ENCODE measurements around the gene HAGH. TPM values are rescaled to one million over a fixed set of nuclear protein-coding genes. Genes with fewer than 3 reads are reported as not detected.

Gene HAGH
- total and polyA plus RNA-seq, 10 of the 15 experiments (the other 5 are each of a cell fraction or from before 2014, with no cell fraction given) = 2.0 to 50.1 (median 22.4) TPM

DNA sequence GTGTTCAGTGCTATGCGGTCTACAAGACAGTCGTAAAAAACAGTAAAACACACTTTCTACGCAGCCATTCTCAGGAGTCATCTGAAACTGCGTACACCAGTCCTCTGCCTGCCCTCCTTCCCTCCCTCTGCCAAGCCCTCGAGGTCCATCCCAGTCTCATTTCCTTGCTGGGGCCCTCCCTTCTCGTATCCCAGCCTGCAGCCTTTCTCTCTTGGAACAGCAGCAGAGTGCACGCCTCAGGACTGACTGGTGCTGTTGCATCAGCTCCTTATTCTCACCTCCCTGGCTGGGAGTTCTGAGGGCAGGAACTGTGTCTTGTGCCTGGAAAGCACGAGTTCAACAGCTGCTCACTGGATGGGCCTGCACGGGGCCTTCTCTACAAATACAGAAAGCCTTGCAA lies 12.9 kb upstream of the HAGH start:
- Histone ChIP-seq H2AFZ (ENCODE audit: control insufficient read depth, low read depth, low read length) (no peak overlapping the region), H3K4me2 (ENCODE audit: control insufficient read depth, insufficient read depth) (no peak overlapping the region), H3K4me3 (no peak overlapping the region), H3K9me3 (replicated peaks; ENCODE audit: control insufficient read depth, insufficient read depth, low read length) (no peaks in the 10 kb centered on the region), H4K20me1 (ENCODE audit: control insufficient read depth, insufficient read depth) (no peaks in the 10 kb centered on the region), H3K36me3 (ENCODE audit: control insufficient read depth in 2 of 2, insufficient read depth in 2 of 2, low read length in 1 of 2) (no peaks in the 10 kb centered on the region), H3K79me2 (ENCODE audit: control insufficient read depth, insufficient read depth, low read length) (no peaks in the 10 kb centered on the region), H3K9ac (ENCODE audit: control insufficient read depth, insufficient read depth, low read length) (no peak overlapping the region), H3K27me3 (replicated peaks in 1 of 2; ENCODE audit: control insufficient read depth in 2 of 2, insufficient read depth in 2 of 2, low read length in 1 of 2) (no peaks in the 10 kb centered on the region), H3K27ac (ENCODE audit: control insufficient read depth, insufficient read depth) (no peak overlapping the region), H3K4me1 (ENCODE audit: control insufficient read depth, insufficient read depth, low read length) (no peaks in the 10 kb centered on the region)
- CTCF ChIA-PET = no interaction called here
- intact Hi-C loops (cut with micrococcal nuclease; ENCODE audit: unreplicated experiment) = no loop called here
- POLR2A ChIA-PET = no interaction called here
- FAIRE-seq (no peak), DNase-seq (ENCODE audit: low read depth, low spot score) (no peak), ATAC-seq (no peak)
- SMC1A ChIA-PET (ENCODE audit: uncharacterized antibody, unreplicated experiment) = interaction anchor here (1.0 kb wide), 1 partner anchor 104 kb away, joined by 3 read pairs; no protein-coding TSS in a partner anchor
- 33% methylated on average over 9 of the region's 9 CpGs for WGBS (ENCODE audit: insufficient coverage, insufficient replicate concordance, low lambda C conversion rate, missing lambda C conversion rate)
- RAD21 ChIA-PET (ENCODE audit: unreplicated experiment) = no interaction called here
- no TSS peak for BruUV-seq (replicated peaks)
- in situ Hi-C loops (cut with MboI) = no loop called here
- no peak for TF ChIP-seq KLF5 (IDR thresholded peaks at IDR 0.05; ENCODE audit: partially characterized antibody)

DNA sequence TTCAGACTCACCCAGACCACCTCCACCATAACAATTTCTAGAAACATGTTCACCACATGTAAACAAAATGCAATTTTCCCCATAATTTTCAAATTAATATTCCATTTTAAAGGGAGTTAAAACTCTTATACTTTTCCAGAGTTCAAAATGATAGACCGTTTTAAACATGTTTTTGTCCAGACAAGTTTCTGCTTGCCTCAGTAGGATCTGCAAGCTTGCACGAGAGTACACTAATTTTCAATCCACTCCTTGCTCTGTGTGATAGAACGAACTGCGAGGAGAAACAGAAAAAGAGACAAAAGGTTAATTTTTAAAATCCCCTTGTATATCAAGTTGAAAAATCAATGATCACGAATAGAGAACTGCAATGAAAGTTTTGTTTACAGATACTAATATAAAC lies 7.5 kb upstream of the HAGH start:
- H2AFZ ChIP-seq (ENCODE audit: control insufficient read depth, low read depth, low read length) = no peak overlapping the region
- H3K4me1 ChIP-seq (ENCODE audit: control insufficient read depth, insufficient read depth, low read length) = peaks cover 2% of the 10 kb centered on the region; the same call in 1 of the 2 replicates
- no peaks in the 10 kb centered on the region for H3K36me3 ChIP-seq (ENCODE audit: control insufficient read depth in 2 of 2, insufficient read depth in 2 of 2, low read length in 1 of 2)
- FAIRE-seq = no peak
- no peak overlapping the region for H3K27ac ChIP-seq (ENCODE audit: control insufficient read depth, insufficient read depth)
- TF ChIP-seq SP1 (IDR thresholded peaks at IDR 0.05; ENCODE audit: low read depth, low read length) (no peak), ZNF622 (IDR thresholded peaks at IDR 0.05) (no peak), ZNF274 (IDR thresholded peaks at IDR 0.05; ENCODE audit: insufficient read depth, insufficient read length) (no peak), STAT1 (conservative IDR thresholded peaks at IDR 0.05) (no peak), SIN3A (IDR thresholded peaks at IDR 0.05; ENCODE audit: low read depth, low read length) (no peak), DPF2 (IDR thresholded peaks at IDR 0.05) (no peak), ZNF207 (IDR thresholded peaks at IDR 0.05; ENCODE audit: borderline replicate concordance) (no peak), HDGF (IDR thresholded peaks at IDR 0.05) (no peak), SRF (IDR thresholded peaks at IDR 0.05; ENCODE audit: low read depth in 2 of 2, low read length in 2 of 2) (no peak), TCF7 (IDR thresholded peaks at IDR 0.05; ENCODE audit: borderline replicate concordance) (no peak)
- TF ChIP-seq, protein P1, sequence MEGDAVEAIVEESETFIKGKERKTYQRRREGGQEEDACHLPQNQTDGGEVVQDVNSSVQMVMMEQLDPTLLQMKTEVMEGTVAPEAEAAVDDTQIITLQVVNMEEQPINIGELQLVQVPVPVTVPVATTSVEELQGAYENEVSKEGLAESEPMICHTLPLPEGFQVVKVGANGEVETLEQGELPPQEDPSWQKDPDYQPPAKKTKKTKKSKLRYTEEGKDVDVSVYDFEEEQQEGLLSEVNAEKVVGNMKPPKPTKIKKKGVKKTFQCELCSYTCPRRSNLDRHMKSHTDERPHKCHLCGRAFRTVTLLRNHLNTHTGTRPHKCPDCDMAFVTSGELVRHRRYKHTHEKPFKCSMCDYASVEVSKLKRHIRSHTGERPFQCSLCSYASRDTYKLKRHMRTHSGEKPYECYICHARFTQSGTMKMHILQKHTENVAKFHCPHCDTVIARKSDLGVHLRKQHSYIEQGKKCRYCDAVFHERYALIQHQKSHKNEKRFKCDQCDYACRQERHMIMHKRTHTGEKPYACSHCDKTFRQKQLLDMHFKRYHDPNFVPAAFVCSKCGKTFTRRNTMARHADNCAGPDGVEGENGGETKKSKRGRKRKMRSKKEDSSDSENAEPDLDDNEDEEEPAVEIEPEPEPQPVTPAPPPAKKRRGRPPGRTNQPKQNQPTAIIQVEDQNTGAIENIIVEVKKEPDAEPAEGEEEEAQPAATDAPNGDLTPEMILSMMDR (IDR thresholded peaks at IDR 0.05 in 2 of 3, conservative IDR thresholded peaks at IDR 0.05 in 1 of 3; ENCODE audit: control insufficient read depth in 2 of 3, extremely low read depth in 1 of 3, insufficient read depth in 1 of 3, low read depth in 3 of 3, low read length in 3 of 3) = no peak
- TF ChIP-seq, protein P2, sequence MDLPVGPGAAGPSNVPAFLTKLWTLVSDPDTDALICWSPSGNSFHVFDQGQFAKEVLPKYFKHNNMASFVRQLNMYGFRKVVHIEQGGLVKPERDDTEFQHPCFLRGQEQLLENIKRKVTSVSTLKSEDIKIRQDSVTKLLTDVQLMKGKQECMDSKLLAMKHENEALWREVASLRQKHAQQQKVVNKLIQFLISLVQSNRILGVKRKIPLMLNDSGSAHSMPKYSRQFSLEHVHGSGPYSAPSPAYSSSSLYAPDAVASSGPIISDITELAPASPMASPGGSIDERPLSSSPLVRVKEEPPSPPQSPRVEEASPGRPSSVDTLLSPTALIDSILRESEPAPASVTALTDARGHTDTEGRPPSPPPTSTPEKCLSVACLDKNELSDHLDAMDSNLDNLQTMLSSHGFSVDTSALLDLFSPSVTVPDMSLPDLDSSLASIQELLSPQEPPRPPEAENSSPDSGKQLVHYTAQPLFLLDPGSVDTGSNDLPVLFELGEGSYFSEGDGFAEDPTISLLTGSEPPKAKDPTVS (IDR thresholded peaks at IDR 0.05; ENCODE audit: low read depth, low read length) = no peak
- TF ChIP-seq, protein P3, sequence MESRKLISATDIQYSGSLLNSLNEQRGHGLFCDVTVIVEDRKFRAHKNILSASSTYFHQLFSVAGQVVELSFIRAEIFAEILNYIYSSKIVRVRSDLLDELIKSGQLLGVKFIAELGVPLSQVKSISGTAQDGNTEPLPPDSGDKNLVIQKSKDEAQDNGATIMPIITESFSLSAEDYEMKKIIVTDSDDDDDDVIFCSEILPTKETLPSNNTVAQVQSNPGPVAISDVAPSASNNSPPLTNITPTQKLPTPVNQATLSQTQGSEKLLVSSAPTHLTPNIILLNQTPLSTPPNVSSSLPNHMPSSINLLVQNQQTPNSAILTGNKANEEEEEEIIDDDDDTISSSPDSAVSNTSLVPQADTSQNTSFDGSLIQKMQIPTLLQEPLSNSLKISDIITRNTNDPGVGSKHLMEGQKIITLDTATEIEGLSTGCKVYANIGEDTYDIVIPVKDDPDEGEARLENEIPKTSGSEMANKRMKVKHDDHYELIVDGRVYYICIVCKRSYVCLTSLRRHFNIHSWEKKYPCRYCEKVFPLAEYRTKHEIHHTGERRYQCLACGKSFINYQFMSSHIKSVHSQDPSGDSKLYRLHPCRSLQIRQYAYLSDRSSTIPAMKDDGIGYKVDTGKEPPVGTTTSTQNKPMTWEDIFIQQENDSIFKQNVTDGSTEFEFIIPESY (IDR thresholded peaks at IDR 0.05) = no peak
- ChIA-PET POLR2A (no interaction called here), RAD21 (ENCODE audit: unreplicated experiment) (no interaction called here), SMC1A (ENCODE audit: uncharacterized antibody, unreplicated experiment) (no interaction called here), CTCF (no interaction called here)
- H3K27me3 ChIP-seq (replicated peaks in 1 of 2; ENCODE audit: control insufficient read depth in 2 of 2, insufficient read depth in 2 of 2, low read length in 1 of 2) = no peaks in the 10 kb centered on the region
- intact Hi-C loops (cut with micrococcal nuclease; ENCODE audit: unreplicated experiment) = no loop called here
- H4K20me1 ChIP-seq (ENCODE audit: control insufficient read depth, insufficient read depth) = no peaks in the 10 kb centered on the region
- DNase-seq (ENCODE audit: low read depth, low spot score) = no peak
- no TSS peak for BruUV-seq (replicated peaks)
- H3K9me3 ChIP-seq (replicated peaks; ENCODE audit: control insufficient read depth, insufficient read depth, low read length) = no peaks in the 10 kb centered on the region
- no peaks in the 10 kb centered on the region for H3K79me2 ChIP-seq (ENCODE audit: control insufficient read depth, insufficient read depth, low read length)
- H3K9ac ChIP-seq (ENCODE audit: control insufficient read depth, insufficient read depth, low read length) = no peak overlapping the region
- H3K4me3 ChIP-seq = no peak overlapping the region
- H3K4me2 ChIP-seq (ENCODE audit: control insufficient read depth, insufficient read depth) = no peak overlapping the region
- WGBS (ENCODE audit: insufficient coverage, insufficient replicate concordance, low lambda C conversion rate, missing lambda C conversion rate) = 72% methylated on average over 5 of the region's 5 CpGs
- ATAC-seq = no peak
- in situ Hi-C loops (cut with MboI) = no loop called here
